GM19193 (cell line): ENCODE data around the gene DUOX1.

ENCODE experiments used
- POLR2A ChIP-seq: IDR thresholded peaks from 4 replicates; pipeline ENCODE4 v1.6.1; 2011; ENCODE audit not compliant: insufficient read depth, insufficient read length; ENCODE audit errors: extremely low read depth

DUOX1 gene

DNA sequence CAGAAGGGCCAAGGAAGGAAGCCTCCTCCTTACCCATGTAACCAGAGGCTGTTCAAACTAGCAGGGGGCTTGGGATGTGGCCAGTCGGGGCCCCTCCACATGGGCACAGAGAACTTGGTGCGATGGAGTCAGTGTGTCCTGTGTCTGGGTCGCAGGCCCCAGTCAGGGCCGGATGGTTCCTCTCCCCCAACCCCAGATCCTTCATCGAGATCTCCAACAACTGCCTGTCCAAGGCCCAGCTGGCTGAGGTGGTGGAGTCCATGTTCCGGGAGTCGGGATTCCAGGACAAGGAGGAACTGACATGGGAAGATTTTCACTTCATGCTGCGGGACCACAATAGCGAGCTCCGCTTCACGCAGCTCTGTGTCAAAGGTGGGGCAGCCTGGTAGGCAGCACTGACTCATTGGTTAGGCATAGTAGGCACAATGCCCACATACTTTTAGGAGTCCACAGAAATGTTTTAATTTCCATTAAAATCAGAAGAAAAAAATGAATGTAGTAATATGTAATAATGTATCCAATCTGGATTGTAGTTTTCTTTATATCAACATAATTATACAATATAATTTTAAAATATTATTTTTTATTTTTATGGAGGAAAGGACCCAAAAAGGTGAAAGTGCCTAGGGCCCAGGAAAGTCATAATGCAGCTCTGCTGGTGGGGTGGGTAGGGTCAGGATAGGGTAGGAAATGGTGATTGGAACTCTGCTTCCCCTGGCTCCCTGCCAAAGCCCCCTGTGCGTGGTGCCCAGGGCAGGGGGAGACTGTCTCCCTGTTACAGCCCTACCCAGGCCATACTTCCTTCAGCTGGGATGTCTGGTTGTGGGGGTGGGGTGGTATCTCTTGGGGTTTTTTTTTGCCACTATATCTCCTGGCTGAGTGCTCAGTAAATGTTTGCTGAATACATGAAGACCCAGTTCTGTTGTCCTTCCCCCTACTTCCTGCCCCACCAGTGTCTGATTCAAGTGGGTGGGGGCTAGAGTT is 18.6 kb downstream of the DUOX1 start:
- TF ChIP-seq POLR2A = no peak

DNA sequence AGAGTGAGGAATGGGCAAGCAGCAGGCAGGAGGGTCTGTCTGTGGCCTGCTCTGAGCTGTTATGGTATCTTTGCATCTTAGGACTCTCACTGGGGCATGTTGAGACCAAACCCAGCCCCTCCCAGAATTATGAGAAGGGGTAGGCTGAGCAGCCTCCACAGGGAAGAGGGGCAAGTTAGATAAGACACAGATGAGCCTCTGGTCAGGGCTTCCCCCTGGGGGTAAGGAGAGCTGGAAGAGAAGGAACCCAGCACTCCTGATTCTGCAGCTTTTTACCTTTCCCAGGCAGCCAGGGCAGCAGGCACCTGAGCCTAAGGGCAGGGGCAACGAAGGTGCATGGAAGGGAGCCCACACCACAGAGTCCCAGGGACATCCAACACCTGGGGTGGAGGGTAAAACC is 19.3 kb downstream of the DUOX1 start:
- no peak for TF ChIP-seq POLR2A

GRCh38 chr15:45150481-45150880 is 20.7 kb downstream of the DUOX1 start:
- no peak for TF ChIP-seq POLR2A

DNA sequence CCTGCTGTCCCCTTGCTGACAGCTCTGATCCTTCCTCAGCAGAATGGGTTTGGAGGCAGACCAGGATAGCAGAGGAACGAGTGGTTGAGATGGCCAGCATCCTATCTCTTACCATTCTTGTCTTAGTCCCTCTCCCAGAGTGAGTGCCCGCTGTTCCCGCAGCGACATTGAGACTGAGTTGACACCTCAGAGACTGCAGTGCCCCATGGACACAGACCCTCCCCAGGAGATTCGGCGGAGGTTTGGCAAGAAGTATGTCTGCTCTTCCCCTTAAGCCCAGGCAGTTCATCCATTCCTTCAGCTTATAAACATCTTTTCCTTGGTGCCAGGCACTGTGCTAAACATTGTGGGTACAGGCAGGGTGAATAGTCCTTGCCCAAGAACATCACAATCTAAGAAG is 21.2 kb downstream of the DUOX1 start:
- no peak for TF ChIP-seq POLR2A

- TF ChIP-seq POLR2A = no peak
These were observed 22.4 kb downstream of the DUOX1 start for GRCh38 chr15:45151998-45152828.

GRCh38 chr15:45155739-45156138 is 25.9 kb downstream of the DUOX1 start:
- TF ChIP-seq POLR2A = no peak

- TF ChIP-seq POLR2A = no peak
These were observed 27.1 kb downstream of the DUOX1 start for GRCh38 chr15:45156744-45157455.

DNA sequence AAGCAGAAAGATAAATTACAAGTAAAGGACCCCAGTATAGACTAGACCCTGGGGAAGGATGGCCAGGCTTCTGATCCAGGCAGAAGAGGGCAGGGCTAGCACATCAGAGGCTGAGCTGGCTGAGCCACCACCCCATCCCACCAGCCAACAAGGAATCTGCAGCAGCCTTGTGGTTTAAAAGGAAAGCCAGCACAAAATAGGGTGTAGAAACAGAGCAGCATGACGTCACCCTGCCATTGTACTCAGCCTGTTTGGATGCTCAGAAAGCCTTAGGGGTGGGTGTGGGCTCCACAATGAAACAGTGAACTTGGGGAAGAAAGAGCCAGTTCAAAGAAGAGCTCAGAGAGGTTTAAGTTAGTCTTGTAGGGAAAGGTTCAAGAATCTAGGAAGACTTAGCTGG is 28.2 kb downstream of the DUOX1 start:
- no peak for TF ChIP-seq POLR2A

GRCh38 chr15:45161666-45162065 is 31.9 kb downstream of the DUOX1 start:
- no peak for TF ChIP-seq POLR2A

- TF ChIP-seq POLR2A = no peak
These were observed 33.1 kb downstream of the DUOX1 start for GRCh38 chr15:45162771-45163507.

DNA sequence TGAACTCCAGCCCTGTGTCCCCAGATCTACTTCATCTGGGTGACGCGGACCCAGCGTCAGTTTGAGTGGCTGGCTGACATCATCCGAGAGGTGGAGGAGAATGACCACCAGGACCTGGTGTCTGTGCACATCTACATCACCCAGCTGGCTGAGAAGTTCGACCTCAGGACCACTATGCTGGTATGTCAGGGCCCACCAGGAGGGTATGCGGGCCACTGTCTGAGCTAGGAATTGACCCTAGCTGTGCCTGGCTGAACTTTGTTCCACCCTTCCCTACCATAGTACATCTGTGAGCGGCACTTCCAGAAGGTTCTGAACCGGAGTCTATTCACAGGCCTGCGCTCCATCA is 33.7 kb downstream of the DUOX1 start:
- no peak for TF ChIP-seq POLR2A

GRCh38 chr15:45164914-45165313 is 35.1 kb downstream of the DUOX1 start:
- TF ChIP-seq POLR2A = no peak

DNA sequence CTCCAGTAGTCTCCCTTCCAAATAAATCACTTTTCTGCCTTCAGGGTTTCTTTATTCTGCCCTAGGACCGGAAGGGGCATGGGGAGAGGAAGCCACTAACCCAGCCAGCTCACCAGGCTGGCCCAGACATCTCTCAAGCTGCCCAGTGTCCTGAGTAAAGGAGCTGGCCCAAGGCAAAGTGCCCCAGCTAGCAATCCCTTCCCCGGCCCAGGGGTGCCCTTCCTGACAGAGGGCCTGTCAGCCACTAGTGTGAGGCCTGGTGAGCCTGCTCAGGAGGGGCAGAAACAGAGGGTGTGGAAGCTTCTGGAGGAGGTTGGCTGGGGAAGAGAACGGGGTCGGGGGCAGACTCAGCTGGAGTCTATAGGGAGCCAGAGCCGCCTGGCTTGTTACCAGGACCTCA is 35.7 kb downstream of the DUOX1 start:
- no peak for TF ChIP-seq POLR2A

GRCh38 chr15:45166834-45167630 is 37.2 kb downstream of the DUOX1 start:
- TF ChIP-seq POLR2A = peak; percentile 62
